Lung microvascular endothelial cell (primary cell): ENCODE data around the gene TXNDC15. TPM values are rescaled to one million over a fixed set of nuclear protein-coding genes. Genes with fewer than 3 reads are reported as not detected.
A peak's percentile ranks its signal among the peaks of the same experiment; 100 is the strongest.
"Not testable (repeated sequence)": the region's sequence is repeated elsewhere in the genome, so short reads cannot be mapped to it uniquely, and the experiment has no call there.

Experiments
- DNase-seq, 2 donors: peaks; one replicate each; pipeline versions ENCODE4 v3.0.0 to v3.0.0-alpha.2; 2010; ENCODE audit warnings: low read depth in 2 of 2
- total RNA-seq: library from RNA; depleted of rRNA; stranded (reverse); fragments of >200 nt; gene quantifications from 2 replicates; pipeline ENCODE4 v1.2.1, GENCODE V29; 2014

TXNDC15 gene
- total RNA-seq, 1 donor from 2014 or later, result 55.4 TPM

GRCh38 chr5:134877159-134877558 lies 3.0 kb downstream of the TXNDC15 start:
- no peak for DNase-seq

- no peak for DNase-seq
These were observed 4.2 kb downstream of the TXNDC15 start for GRCh38 chr5:134878403-134878802.

- DNase-seq, result no peak
These were observed 5.3 kb downstream of the TXNDC15 start for GRCh38 chr5:134879456-134879855.

- not testable (repeated sequence) for DNase-seq
These were observed 6.8 kb downstream of the TXNDC15 start for GRCh38 chr5:134880937-134881336.

- DNase-seq, result not testable (repeated sequence)
These were observed 7.5 kb downstream of the TXNDC15 start for GRCh38 chr5:134881711-134882110.

GRCh38 chr5:134887593-134888159 lies 13.5 kb downstream of the TXNDC15 start:
- DNase-seq, result no peak

- no peak for DNase-seq
These were observed 15.2 kb downstream of the TXNDC15 start for GRCh38 chr5:134889335-134889734.

GRCh38 chr5:134891473-134891872 lies 17.3 kb downstream of the TXNDC15 start:
- no peak for DNase-seq

- DNase-seq, result no peak
These were observed 18.1 kb downstream of the TXNDC15 start for GRCh38 chr5:134892282-134892681.

- no peak for DNase-seq
These were observed 18.8 kb downstream of the TXNDC15 start for GRCh38 chr5:134892926-134893325.

- no peak for DNase-seq
These were observed 19.8 kb downstream of the TXNDC15 start for GRCh38 chr5:134893748-134894505.

GRCh38 chr5:134902071-134902801 lies 28.1 kb downstream of the TXNDC15 start:
- DNase-seq, result no peak

GRCh38 chr5:134904610-134905245 lies 30.6 kb downstream of the TXNDC15 start, which contains the start of gene PCBD2:
Gene PCBD2, plus strand, starts transcription at chr5:134905131. Its CDS starts 9 bp downstream, at chr5:134905140.
- peak; percentile 92 to 94 for DNase-seq

GRCh38 chr5:134905246-134905996 lies 31.2 kb downstream of the TXNDC15 start:
- DNase-seq, result peak; percentile 75 to 81

GRCh38 chr5:134906811-134907210 lies 32.6 kb downstream of the TXNDC15 start:
- DNase-seq, result no peak

GRCh38 chr5:134910752-134911151 lies 36.6 kb downstream of the TXNDC15 start:
- DNase-seq, result not testable (repeated sequence)

- no peak for DNase-seq
These were observed 37.4 kb downstream of the TXNDC15 start for GRCh38 chr5:134911285-134912206.

GRCh38 chr5:134913254-134913653 lies 39.1 kb downstream of the TXNDC15 start:
- no peak for DNase-seq

GRCh38 chr5:134913795-134914194 lies 39.6 kb downstream of the TXNDC15 start:
- no peak for DNase-seq
